Fibroblast of peridontal ligament (primary cell): Measurements from ENCODE around the gene PCID2.

ENCODE experiments used
- DNase-seq: peaks from one replicate; pipeline ENCODE4 v3.0.0-alpha.2; 2010; ENCODE audit errors: extremely low read depth

Gene PCID2

DNA sequence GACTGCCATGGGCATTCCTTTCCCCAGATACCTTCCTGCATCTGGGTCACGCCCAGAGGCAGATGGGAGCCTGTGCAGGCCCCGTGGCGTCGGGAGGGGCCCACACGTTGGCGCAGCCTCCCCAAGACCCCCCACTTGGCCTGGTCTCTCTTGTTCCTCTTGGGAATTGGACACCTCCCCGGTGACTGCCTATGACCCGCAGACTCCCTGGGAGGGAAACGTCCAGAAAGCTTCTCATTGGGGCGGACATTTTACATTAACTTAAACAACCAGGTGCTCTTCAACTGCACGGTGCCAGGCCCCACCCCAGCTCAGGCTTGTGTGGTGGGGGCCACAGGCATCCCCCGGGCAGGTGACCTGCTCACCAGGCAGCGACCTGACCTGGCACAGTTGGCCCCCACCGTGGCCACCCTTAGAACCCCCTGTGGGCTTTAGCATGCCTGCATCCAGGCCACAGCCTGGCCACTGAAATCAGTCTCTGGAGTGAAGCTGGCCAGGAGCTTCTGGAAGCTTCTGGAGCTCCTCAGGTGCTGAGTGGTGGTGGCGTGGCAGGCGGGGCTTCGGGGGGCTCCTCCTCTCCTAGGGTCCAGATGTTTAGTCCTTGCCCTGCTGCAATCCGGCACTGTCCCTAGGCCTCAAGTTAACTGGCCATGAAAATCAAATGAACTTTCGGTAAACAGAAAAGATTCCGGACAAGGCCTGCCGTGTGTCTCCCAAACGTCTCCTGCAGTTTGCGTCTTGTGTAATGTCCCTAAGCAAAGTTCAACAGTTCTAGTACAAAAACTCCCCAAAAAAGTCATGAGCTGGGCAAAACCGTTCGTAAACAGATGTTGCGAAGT is 58.5 kb downstream of the PCID2 start:
- DNase-seq, result no peak

DNA sequence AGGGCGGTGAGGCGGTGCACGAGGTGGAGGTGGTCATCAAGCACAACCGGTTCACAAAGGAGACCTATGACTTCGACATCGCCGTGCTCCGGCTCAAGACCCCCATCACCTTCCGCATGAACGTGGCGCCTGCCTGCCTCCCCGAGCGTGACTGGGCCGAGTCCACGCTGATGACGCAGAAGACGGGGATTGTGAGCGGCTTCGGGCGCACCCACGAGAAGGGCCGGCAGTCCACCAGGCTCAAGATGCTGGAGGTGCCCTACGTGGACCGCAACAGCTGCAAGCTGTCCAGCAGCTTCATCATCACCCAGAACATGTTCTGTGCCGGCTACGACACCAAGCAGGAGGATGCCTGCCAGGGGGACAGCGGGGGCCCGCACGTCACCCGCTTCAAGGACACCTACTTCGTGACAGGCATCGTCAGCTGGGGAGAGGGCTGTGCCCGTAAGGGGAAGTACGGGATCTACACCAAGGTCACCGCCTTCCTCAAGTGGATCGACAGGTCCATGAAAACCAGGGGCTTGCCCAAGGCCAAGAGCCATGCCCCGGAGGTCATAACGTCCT is 59.4 kb downstream of the PCID2 start:
- DNase-seq, result no peak

DNA sequence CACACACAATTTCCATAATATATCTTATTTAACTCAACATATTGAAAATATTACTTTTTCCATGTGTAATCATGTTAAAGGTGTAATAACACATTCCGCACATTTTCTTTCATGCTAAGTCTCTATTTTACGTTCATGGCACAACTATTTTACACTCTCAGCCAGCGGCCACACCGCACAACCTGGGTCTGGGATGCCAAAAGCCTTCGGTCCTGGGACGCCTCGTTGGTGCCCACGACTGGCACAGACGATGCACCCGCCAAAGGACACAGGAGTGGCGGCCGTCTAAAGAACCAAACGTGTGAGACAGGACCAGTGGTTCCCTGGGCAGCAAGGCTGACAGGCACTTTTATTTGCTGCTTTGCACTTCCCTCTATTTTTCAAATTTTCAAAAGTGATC is 60.1 kb downstream of the PCID2 start:
- DNase-seq, result no peak

DNA sequence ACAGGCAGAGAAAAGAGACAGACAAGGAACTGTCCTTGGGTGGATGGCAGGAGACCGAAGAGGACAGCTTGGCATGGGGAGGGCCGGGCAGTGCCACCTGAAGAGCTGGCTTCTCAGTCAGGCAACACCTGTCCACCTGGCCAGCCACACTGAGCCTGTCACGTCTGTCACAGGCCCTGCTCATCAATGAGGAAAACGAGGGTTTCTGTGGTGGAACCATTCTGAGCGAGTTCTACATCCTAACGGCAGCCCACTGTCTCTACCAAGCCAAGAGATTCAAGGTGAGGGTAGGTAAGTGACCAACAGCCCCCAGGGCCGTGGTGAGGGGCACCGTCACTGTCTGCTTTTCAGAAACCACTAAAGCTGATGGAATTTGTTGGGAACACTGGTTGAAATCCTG is 61.3 kb downstream of the PCID2 start:
- DNase-seq, result no peak

DNA sequence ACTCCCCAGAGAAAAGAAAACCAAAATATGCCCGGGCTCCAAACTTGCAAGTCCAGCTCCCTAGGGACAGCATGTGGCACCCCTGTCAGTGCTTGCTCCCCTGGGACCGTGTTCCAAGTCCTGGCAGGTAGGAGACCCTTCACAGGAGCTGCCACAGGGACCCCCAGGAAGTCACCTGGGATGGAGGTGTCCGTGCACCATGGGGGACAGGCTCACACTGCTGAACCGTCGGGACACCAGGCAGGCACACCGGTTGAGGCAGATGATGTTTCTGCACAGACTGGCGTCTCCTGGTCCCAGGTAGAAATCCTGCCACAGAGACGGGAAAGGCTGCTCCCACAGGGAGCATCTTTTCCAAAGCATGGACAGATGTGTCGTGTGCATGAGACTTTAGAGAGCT is 61.7 kb downstream of the PCID2 start:
- no peak for DNase-seq

DNA sequence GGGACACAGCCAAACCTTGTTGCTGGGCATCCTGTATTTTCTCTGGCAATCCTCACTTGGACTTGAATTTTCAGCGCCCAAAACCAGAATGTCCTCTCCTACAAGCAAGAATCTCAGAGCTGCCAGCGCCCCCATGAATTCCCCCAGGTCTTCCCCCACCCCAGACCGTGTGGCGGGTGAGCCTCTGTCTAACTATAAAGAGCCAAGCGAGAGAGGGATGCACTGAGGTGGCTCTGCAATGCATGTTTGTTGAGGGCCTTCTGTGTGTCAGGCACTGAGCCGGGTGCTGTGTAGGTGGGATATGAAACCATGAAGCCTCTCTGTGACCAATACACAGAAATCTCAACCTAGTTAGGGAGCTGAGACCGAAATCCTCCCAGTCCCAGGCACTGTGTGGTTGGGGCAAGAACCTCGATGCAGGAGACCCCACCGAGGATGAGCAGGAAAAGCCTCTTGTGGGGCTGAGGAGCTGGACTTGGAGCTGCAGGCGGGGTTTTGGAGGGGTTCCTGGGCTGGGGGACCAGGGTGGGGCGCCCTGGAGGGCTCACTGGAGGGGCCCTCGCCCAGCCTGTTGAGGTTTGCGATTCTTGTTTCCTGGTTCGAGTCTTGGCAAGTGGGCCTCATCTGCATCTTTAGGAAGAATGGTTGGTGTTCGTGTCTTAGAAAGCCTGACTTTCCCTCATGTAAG is 62.4 kb downstream of the PCID2 start:
- no peak for DNase-seq

DNA sequence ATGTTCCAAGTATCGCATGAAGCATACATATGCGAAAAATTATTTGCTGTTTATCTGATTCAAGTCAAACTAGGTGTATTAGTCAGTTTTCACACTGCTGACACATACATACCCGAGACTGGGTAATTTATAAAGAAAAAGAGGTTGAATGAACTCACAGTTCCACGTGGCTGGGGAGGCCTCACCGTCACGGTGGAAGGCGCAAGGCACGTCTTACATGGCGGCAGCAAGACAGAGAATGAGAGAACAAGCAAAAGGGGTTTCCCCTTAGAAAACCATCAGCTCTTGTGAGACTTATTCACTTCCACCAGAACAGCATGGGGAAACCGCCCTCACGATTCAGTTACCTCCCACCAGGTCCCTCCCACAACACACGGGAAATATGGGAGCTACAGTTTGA is 63.0 kb downstream of the PCID2 start:
- DNase-seq, result no peak

DNA sequence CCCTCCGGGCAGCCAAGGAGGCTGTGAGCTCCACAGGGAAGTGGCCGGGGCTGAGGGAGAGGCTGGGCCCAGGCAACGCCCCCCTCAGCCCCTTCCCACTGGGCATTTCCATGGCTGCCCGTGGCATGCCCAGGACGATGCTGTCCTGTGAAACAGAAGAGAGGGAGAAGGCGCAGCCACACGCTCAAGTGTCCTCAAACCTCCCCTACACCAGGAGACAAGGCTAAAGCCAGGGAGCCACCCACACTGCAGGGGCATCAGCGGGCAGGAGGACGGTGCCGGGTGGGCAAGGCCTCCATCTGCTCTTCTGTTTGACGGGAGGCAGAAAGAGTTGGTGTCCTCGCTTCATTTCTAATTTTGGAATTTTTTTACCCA is 64.2 kb downstream of the PCID2 start:
- DNase-seq, result no peak

DNA sequence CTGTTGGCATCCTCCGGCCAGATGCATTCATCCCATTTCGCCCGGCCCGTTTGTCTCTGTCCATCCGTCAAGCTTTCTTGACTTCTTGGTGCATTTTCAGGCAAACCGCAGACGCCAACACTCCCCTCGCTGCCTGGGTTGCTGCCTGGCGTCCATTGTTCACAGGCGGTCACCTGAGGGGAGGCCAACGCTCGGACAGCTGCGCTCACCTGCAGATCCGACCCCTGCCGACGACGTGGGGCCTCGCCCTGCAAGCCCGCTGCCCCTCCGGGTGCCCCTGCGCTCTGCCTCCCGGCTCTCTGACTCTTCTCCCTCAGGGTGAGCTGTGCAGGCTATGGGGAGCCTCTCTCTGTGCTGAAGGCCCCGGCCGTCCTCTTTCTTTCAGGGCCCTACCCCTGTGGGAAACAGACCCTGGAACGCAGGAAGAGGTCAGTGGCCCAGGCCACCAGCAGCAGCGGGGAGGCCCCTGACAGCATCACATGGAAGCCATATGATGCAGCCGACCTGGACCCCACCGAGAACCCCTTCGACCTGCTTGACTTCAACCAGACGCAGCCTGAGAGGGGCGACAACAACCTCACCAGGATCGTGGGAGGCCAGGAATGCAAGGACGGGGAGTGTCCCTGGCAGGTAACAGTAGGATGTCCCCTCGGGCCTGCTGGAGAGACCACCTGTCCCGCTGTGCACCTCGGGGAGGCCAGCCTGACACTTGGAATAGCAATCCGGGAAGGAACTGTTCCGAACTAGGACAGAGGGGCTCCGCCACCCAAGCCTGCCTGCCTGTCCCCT is 64.8 kb downstream of the PCID2 start:
- no peak for DNase-seq

DNA sequence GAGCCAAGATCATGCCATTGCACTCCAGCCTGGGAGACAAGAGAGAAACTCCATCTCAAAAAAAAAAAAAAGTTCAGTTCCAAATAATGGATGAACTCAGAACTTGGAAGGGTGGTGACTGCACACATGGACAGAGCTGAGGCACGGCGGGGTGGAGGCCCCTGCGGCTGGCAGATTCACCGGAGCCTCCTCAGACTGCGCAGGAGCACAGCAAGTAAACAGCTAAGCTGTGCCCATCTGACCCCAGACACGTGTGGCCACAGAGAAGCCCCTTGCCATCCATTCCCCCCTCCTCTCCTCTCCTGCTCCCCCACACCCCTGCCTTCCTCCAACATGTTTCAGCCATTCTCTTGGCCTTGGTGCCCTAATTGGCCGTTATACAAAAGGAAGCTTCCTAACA is 65.6 kb downstream of the PCID2 start:
- DNase-seq, result no peak

DNA sequence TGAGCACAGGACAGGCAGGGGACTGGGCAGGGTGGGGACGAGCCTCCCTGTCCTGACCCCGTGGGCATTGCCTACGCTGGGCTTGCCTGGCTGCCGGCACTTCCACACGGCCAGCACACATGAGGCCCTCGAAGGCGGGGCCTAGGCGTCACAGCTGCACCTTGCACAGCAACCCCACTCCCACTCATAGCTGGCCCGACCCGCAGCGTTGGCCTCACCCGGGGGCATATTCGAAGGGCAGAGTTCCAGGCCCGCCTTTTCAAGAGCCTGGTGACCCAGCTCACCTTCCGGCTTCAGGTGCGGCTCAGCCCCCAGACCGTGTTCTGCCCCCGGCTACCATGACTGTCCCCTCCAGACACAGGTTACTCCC is 66.9 kb downstream of the PCID2 start:
- no peak for DNase-seq

DNA sequence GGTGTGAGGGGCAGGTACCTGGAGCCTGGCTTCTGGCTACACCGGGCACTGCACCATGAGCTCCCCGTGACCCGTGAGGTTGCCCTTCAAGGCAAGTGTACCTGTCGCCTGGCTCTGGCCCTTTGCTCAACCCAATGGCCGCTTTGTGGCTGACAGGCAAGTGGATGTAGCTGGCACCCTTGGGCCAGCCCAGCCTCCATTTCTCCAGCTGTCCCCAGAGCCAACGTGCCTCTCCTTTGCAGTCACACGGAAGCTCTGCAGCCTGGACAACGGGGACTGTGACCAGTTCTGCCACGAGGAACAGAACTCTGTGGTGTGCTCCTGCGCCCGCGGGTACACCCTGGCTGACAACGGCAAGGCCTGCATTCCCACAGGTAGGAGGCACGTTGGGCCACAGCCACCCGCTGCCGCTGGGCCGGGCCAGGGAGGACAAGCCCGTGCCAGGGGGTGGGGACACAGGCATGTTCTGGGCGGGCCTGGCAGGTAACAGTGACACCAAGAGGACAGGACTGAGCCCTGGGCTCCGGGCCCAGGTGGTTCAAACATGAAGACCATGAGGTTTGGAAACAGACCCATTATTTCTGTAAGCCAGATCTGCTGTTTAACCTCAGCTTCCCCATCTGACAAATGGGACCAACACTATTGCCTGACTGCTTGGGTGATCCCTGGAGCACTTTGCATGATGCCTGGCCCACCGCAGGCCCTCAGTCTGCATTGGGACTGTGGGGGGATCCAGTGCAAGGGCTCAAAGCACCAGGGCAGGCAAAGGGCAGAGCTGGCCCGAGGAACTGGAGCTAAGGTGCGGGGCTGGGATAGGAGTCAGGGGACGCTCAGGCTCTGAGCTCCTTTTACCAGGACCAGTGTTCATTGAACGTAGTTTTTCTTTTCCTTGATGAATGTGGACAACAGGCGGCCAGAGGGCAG is 67.5 kb downstream of the PCID2 start:
- no peak for DNase-seq

DNA sequence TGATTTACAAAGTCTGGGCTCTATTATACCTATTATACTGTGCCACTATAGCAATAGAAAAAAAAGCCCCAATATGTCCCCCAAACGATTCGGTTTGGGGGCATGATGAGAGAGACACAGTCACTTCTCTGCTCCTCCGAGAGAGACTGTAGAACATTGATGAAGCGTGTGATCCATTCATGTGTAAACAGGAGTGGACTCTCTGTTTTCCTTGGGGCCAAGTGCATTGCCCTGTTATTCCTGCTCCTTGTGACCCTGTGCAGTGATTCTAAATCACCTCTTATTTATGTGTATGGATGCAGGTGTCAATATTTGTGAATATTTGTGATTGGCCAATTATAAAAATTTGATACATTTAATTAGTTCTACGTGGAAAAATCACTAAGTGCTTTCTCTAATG is 68.9 kb downstream of the PCID2 start:
- no peak for DNase-seq

DNA sequence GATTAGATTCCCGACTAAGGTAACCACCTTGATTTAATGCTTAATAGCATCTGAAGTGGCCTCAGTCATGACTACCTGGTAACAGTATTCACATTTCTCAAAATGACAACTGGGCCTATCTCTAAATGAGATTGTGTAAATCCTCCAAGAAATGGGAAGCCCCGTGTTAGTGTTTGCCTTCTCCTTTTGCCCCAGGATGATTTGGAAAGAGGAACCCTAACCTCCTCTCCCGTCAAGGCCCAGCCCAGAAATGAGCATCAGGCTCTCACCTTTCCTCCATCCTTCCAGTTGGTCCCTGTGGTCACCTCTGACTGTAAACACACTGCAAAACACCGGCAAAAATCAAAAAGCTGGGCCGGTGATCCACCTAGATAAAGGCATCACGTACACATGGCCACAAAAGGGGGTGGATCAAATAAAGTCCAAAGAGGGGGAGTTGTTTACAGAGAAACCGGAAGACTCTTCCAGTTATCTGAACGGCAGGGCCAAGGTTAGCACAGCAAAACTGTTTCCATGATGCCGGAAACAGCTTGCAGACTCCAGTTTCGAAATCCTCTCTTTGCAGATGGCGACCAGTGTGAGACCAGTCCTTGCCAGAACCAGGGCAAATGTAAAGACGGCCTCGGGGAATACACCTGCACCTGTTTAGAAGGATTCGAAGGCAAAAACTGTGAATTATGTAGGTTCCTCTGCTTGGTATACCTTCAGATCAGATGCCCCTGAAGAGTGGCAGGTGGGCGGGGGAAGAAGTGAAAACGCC is 69.5 kb downstream of the PCID2 start:
- no peak for DNase-seq

DNA sequence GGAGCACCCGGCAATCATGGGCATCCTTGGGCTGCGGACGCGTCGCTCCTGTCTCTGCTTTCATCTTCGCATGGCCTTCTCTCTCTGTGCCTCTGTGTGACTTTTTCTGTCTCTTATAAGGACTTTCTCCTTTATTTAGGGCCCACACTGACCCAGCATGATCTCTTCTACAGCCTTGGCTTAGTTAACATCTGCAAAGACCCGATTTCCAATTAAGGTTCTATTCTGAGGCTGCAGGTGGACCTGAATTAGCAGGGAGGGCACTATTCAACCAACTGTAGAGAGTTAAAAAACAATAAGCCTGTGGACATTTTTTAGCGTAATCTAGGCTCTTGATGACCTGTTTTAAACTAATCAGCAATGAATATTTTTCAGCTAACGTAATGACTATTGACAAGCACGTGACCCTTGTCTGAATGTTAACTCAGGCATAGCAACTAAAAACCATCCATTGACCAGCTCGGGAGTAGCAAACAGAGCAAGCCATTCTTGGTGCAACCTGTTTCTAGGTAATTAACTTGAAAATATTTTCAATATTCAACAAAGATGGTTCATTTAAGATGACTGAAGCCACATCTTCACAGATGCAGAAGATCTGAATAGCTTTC is 70.7 kb downstream of the PCID2 start:
- no peak for DNase-seq

DNA sequence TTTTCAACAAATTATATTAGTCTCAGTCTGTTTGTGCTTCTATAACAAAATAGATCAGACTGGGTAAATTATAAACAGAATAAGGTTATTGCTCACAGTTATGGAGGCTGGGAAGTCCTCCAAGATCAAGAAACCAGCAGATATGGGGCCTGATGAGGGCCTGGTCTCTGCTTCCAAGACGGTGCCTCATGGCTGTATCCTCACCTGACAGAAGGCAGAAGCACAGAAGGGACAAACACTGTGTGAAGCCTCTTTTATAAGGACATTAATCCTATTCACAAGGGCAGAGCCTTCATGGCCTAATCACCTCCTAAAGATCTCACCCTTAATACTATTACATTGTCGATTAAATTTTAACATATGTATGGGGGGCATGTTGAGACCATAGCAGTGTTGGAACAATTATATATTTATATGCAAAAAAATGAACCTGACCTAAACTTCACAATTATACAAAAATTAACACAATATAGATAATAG is 73.1 kb downstream of the PCID2 start:
- DNase-seq, result no peak

DNA sequence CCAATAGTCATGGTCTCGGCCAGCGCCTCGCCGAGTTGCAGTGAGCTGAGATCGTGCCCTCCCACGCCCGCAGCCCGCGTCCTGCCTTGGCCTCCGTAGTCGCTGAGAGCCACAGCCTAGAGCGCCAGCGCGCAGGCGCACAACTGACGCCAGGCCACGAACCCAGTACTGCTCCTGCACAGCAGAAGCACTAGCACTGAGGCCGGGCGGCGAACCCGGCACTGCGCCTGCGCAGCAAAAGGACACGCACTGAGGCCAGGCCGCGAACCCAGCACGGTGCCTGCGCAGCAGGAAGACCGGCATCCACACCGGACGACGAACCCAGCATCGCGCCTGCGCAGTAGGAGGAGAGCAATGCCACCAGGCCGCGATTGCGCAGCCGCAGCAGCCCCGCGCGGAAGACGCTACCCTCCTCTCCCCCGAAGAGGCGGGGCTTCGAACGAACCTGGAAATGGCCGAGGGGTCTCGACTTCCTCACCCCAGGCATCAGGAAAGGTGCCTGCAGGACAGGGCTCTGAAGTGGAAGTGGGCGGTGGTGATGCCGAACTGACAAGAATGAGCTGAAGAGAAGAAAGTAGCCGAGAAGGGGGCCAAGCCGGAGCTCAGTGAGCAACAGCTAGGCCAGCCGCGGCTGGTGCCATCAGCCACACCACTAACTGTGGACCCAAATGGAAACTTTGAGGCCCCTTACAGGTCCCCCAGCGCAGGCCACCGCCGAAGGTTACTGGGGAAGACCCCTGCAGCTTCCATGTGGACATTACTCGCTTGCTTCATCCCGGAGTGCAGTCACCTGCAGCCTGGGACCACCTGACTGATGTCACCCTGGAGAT is 78.3 kb downstream of the PCID2 start:
- DNase-seq, result no peak

DNA sequence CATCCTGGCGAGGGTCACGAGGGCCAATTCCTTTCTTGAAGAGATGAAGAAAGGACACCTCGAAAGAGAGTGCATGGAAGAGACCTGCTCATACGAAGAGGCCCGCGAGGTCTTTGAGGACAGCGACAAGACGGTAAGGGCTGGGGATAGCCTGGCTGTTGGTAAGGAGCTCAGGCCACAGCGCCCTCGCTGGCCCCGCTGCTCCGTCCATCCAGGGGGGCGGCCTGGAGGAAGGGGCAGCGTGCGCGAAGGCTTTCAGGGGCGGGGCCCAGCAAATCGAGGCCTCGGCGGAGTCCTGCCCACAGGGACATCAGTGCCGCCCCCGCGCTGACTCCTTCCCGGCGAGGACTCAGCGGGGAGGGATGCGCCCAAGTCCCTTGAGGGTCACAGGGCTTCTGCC is 79.0 kb downstream of the PCID2 start:
- no peak for DNase-seq
